Stomach (tissue), 9 donors: ENCODE measurements around the gene PLEKHA5. TPM values are rescaled to one million over a fixed set of nuclear protein-coding genes. Genes with fewer than 3 reads are reported as not detected.
A peak's percentile ranks its signal among the peaks of the same experiment; 100 is the strongest.

Experiments used
- DNase-seq, 2 donors: peaks; one replicate each; pipeline versions ENCODE4 v3.0.0 to v3.0.0-alpha.2; 2013 to 2019
- H3K27ac ChIP-seq, 5 donors: fragments of 200-600 bp in 4 of 5; sonication (generic) in 4 of 5; one replicate each; pipeline ENCODE4 v1.5.1; 2013 to 2019; ENCODE audit warnings: mild to moderate bottlenecking in 1 of 5, moderate library complexity in 1 of 5
- H3K27me3 ChIP-seq, 3 donors: fragments of 200-600 bp; sonication (generic); one replicate each; pipeline ENCODE4 v1.5.1; 2017 to 2019; ENCODE audit warnings: mixed run types in 1 of 3
- H3K36me3 ChIP-seq, 4 donors: fragments of 200-600 bp; sonication (generic); 1 replicate in 3 of 4; 2 replicates in 1 of 4; pipeline ENCODE4 v1.5.1; 2016 to 2019
- H3K4me1 ChIP-seq, 4 donors: fragments of 200-600 bp; sonication (generic); one replicate each; pipeline ENCODE4 v1.5.1; 2016 to 2019
- H3K4me3 ChIP-seq, 4 donors: fragments of 200-600 bp; sonication (generic) in 3 of 4; one replicate each; pipeline ENCODE4 v1.5.1; 2016 to 2019; ENCODE audit warnings: mild to moderate bottlenecking in 1 of 4
- H3K9me3 ChIP-seq, 4 donors: fragments of 200-600 bp; sonication (generic); one replicate each; pipeline ENCODE4 v1.5.1; 2016 to 2019
- EP300 ChIP-seq: sonication (generic); formaldehyde crosslinking; IDR thresholded peaks from one replicate; pipeline ENCODE4 v1.6.1; 2017; ENCODE audit warnings: antibody characterized with exemption
- POLR2A ChIP-seq, 4 donors: fragments of 450-650 bp; IDR thresholded peaks; one replicate each; pipeline ENCODE4 v1.6.1; 2016; ENCODE audit warnings: antibody characterized with exemption in 4 of 4, control low read depth in 2 of 4, mild to moderate bottlenecking in 1 of 4, moderate library complexity in 1 of 4
- POLR2AphosphoS5 ChIP-seq, 3 donors: sonication (generic); formaldehyde crosslinking; IDR thresholded peaks; one replicate each; pipeline ENCODE4 v1.6.1; 2016; ENCODE audit warnings: antibody characterized with exemption in 3 of 3
- WGBS, 5 donors: extraction: QIAGEN DNeasy Blood & Tissue Kit in 3 of 5; methylation state at CpG; one replicate each; pipeline versions ENCODE4 v1.1.5 to v1.1.7; 2013 to 2018; 5-methylcytosine and 5-hydroxymethylcytosine counted together
- intact Hi-C: fragments of 100-400 bp; cut with DNase I; formaldehyde crosslinking; loops from one replicate; pipeline ENCODE4 v1.15.1; 2023; ENCODE audit warnings: low total_unique reads
- polyA plus RNA-seq, 3 donors: library from polyadenylated mRNA; stranded (reverse); fragments of 200-250 nt; gene quantifications; one replicate each; pipeline ENCODE4 v1.2.3, GENCODE V29; 2013
- total RNA-seq, 5 donors: library from RNA; depleted of rRNA; stranded (reverse); fragments of >200 nt; gene quantifications; one replicate each; pipeline versions ENCODE4 v1.1.0 to v1.2.3, GENCODE V29; 2014 to 2016
- TF ChIP-seq, protein P1 (sequence below), 7 experiments: fragments of 450-650 bp in 4 of 7; fragments of 200-600 bp in 3 of 7; sonication (generic) in 3 of 7; IDR thresholded peaks; one replicate each; pipeline ENCODE4 v1.5.1; 2016 to 2019; ENCODE audit warnings: antibody characterized with exemption in 7 of 7, control low read depth in 2 of 7, mild to moderate bottlenecking in 1 of 7
- donor health status: healthy with polysubstance abuse.
- donor health status: Bipolar disorder and iron deficiency.
- donor health status: healthy.

The PLEKHA5 gene
- total and polyA plus RNA-seq, 8 donors: 13.8 to 156 (median 36.6) TPM

DNA sequence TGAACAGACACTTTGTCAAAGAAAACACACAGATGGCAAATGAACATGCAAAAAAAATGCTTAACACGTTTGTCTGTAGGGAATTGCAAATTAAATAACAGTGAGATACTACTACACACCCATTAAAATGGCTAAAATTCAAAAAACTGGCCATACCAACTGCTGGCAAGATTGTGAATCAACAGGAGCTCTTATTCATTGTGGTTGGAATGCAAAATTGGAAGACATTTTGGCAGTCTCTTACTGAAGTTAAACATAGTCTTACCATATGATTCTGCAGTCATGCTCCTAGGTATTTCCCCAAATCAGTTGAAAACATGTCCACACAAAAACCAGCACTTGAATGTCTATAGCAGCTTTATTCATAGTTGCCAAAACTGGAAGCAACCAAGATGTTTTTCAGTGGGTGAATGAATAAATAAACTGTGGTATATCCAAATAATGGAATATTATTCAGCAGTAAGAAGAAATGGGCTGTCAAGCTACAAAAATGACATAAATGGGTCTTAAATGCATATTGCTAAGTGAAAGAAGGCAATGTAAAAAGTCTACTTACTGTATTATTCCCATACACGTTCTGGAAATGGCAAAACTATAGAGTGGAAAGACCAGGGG lies 91.4 kb downstream of the PLEKHA5 start:
- H3K36me3 ChIP-seq: no peaks in the 10 kb centered on the region
- 68 to 91% (median 81%) methylated on average over 2 of the region's 2 CpGs for WGBS, 5 donors
- H3K4me3 ChIP-seq: no peak overlapping the region
- DNase-seq: no peak
- peaks cover 0 to 38% (median 18%) of the 10 kb centered on the region in 4 donors for H3K4me1 ChIP-seq
- no peaks in the 10 kb centered on the region for H3K9me3 ChIP-seq
- H3K27ac ChIP-seq: no peak overlapping the region
- no peaks in the 10 kb centered on the region for H3K27me3 ChIP-seq
- intact Hi-C loops: no loop called here
- TF ChIP-seq POLR2A (IDR thresholded peaks at IDR 0.05) (no peak), POLR2AphosphoS5 (IDR thresholded peaks at IDR 0.05) (no peak), EP300 (no peak)
- TF ChIP-seq, protein P1, sequence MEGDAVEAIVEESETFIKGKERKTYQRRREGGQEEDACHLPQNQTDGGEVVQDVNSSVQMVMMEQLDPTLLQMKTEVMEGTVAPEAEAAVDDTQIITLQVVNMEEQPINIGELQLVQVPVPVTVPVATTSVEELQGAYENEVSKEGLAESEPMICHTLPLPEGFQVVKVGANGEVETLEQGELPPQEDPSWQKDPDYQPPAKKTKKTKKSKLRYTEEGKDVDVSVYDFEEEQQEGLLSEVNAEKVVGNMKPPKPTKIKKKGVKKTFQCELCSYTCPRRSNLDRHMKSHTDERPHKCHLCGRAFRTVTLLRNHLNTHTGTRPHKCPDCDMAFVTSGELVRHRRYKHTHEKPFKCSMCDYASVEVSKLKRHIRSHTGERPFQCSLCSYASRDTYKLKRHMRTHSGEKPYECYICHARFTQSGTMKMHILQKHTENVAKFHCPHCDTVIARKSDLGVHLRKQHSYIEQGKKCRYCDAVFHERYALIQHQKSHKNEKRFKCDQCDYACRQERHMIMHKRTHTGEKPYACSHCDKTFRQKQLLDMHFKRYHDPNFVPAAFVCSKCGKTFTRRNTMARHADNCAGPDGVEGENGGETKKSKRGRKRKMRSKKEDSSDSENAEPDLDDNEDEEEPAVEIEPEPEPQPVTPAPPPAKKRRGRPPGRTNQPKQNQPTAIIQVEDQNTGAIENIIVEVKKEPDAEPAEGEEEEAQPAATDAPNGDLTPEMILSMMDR (IDR thresholded peaks at IDR 0.05): no peak

DNA sequence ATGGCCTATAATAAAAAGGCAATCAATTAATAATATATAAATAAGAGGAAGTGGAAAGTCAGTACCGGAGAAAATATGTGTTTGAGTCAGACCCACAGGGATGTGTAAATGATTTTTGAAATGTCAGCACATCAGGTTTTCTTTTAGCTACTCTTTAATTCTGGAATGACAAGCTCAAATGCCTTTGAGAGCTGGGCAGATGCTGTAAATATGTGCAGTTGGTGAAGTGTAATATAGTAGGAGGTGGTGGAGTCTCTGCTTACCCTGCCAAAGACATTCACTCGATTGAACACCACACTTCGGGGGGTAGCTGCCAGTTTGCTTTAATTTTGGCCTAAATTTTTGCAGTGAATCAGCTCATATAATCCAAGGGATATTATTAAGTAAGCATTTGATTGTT lies 93.0 kb downstream of the PLEKHA5 start:
- no peaks in the 10 kb centered on the region for H3K27me3 ChIP-seq
- no peak for DNase-seq
- H3K4me1 ChIP-seq: peaks cover 0 to 37% (median 17%) of the 10 kb centered on the region in 4 donors
- peak overlapping the region in 2 of 5 donors; percentile 18 to 45 for H3K27ac ChIP-seq
- intact Hi-C loops: no loop called here
- H3K4me3 ChIP-seq: no peak overlapping the region
- no peaks in the 10 kb centered on the region for H3K9me3 ChIP-seq
- no peaks in the 10 kb centered on the region for H3K36me3 ChIP-seq
- WGBS, 5 donors: 70 to 86% (median 72%) methylated on average over 3 of the region's 3 CpGs
- TF ChIP-seq, protein P1 (IDR thresholded peaks at IDR 0.05): no peak
- TF ChIP-seq POLR2AphosphoS5 (IDR thresholded peaks at IDR 0.05) (no peak), EP300 (no peak), POLR2A (IDR thresholded peaks at IDR 0.05) (no peak)

DNA sequence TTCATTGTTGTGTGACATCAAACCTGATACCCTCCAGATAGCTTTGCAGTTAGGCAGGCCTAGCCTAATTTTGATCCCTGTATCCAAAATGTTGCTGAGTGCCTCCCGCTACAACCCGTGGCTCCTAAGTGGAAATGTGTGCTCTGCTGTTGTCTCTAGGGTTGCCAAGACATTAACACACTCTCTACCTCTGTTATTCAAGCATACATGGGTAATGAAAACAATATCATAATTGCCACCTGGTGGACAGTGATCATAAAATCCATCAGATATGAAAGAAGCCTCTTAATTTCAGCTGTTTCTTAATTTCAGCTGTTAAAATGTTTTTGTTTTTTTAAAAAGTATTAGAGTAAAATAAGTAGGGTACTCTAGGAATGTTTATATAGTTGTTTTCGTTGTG lies 93.5 kb downstream of the PLEKHA5 start:
- H3K27me3 ChIP-seq: no peaks in the 10 kb centered on the region
- peak overlapping the region in 2 of 5 donors; percentile 18 to 45 for H3K27ac ChIP-seq
- 55 to 78% (median 66%) methylated on average over 3 of the region's 3 CpGs for WGBS, 5 donors
- peak in 1 of 2 donors; percentile 32 for DNase-seq
- H3K9me3 ChIP-seq: no peaks in the 10 kb centered on the region
- no peak for TF ChIP-seq POLR2AphosphoS5 (IDR thresholded peaks at IDR 0.05)
- TF ChIP-seq, protein P1 (IDR thresholded peaks at IDR 0.05): no peak
- TF ChIP-seq EP300: no peak
- TF ChIP-seq POLR2A (IDR thresholded peaks at IDR 0.05): no peak
- no peaks in the 10 kb centered on the region for H3K36me3 ChIP-seq
- no peak overlapping the region for H3K4me3 ChIP-seq
- intact Hi-C loops: no loop called here
- peaks cover 0 to 39% (median 19%) of the 10 kb centered on the region in 4 donors for H3K4me1 ChIP-seq

DNA sequence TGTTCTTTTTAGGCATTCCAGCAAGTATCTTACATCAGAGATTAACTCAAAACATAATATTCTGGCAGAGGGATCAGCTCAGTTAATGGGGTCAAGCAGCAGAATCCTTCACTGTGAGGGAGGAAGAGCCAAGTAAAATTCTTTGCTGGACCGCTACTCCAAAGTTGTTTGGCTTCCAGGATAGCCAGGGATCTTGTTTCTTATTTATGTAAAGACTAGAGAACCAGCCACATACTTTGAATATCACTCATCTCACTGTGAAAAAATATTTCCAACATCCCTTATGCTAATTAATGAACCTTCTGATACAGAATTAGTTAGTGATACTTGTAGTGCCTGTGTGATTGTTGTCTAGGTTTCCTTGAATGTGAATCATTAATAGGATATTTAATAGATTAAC lies 94.2 kb downstream of the PLEKHA5 start:
- TF ChIP-seq POLR2A (IDR thresholded peaks at IDR 0.05) (no peak), POLR2AphosphoS5 (IDR thresholded peaks at IDR 0.05) (no peak), EP300 (no peak)
- TF ChIP-seq, protein P1 (IDR thresholded peaks at IDR 0.05): no peak
- DNase-seq: peak in 1 of 2 donors; percentile 51
- Histone ChIP-seq H3K27me3 (no peaks in the 10 kb centered on the region), H3K36me3 (no peaks in the 10 kb centered on the region), H3K4me1 (peaks cover 0 to 40% (median 21%) of the 10 kb centered on the region in 4 donors), H3K4me3 (no peak overlapping the region), H3K9me3 (no peaks in the 10 kb centered on the region), H3K27ac (peak overlapping the region in 2 of 5 donors; percentile 18 to 45)
- WGBS, 5 donors: 48 to 79% (median 75%) methylated on average over 1 of the region's 1 CpG
- intact Hi-C loops: no loop called here
